HL-60 (cell line): ENCODE results near the gene FGF16.

ENCODE experiments used
- GABPA ChIP-seq: IDR thresholded peaks from 2 replicates; pipeline ENCODE4 v1.6.1; 2012; ENCODE audit warnings: low read depth
- POLR2AphosphoS5 ChIP-seq: IDR thresholded peaks from 2 replicates; pipeline ENCODE4 v1.6.1; 2012; ENCODE audit warnings: low read depth
- REST ChIP-seq: IDR thresholded peaks from 2 replicates; pipeline ENCODE4 v1.6.1; 2012; ENCODE audit warnings: low read depth; ENCODE audit not compliant: insufficient replicate concordance
- TF ChIP-seq, protein P1 (sequence below): IDR thresholded peaks from one replicate; pipeline ENCODE4 v1.5.1; 2011; ENCODE audit warnings: low read length, control low read depth, inconsistent platforms; ENCODE audit not compliant: insufficient read depth

GRCh38 chrX:77434962-77435361, 12.2 kb upstream of the FGF16 start:
- TF ChIP-seq, protein P1, sequence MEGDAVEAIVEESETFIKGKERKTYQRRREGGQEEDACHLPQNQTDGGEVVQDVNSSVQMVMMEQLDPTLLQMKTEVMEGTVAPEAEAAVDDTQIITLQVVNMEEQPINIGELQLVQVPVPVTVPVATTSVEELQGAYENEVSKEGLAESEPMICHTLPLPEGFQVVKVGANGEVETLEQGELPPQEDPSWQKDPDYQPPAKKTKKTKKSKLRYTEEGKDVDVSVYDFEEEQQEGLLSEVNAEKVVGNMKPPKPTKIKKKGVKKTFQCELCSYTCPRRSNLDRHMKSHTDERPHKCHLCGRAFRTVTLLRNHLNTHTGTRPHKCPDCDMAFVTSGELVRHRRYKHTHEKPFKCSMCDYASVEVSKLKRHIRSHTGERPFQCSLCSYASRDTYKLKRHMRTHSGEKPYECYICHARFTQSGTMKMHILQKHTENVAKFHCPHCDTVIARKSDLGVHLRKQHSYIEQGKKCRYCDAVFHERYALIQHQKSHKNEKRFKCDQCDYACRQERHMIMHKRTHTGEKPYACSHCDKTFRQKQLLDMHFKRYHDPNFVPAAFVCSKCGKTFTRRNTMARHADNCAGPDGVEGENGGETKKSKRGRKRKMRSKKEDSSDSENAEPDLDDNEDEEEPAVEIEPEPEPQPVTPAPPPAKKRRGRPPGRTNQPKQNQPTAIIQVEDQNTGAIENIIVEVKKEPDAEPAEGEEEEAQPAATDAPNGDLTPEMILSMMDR = no peak
- TF ChIP-seq GABPA = no peak
- TF ChIP-seq POLR2AphosphoS5 = no peak
- no peak for TF ChIP-seq REST
